HG02973 (cell line): ENCODE results near the gene FOXO3.

ENCODE experiments used
- ATAC-seq: cut with Tn5 transposase; IDR thresholded peaks from one replicate; pipeline ENCODE4 v1.9.1; 2021; ENCODE audit warnings: moderate library complexity; ENCODE audit not compliant: unreplicated experiment

FOXO3 gene

GRCh38 chr6:108574457-108575141 lies 13.9 kb downstream of the FOXO3 start:
- ATAC-seq: no peak

DNA sequence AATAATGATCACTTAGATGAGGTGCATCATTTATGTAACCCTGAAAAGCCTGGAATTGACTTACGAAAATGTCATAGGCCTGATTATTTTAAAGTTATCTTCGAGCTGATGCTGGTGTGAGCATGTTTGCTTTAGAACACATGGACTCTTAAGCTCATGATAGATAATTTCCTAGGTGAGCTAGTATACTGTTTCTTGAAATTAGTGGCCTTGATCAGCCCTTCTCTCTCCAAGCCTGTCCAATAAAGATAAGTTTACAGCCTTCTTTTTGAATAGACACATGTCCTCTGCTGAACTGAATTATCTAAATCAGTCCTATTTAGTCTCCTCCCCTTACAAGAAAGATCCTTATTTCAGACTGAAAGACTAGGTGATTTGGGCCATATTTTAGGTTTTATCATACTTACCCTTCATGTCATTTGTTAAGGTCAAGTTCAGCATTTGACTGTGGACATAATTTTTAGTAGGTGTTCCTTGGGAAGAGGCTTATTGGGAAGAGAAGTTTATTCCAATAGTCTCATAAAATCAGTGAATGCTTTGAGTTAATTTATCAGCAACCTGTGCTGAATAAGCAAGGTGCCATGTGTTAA lies 15.3 kb downstream of the FOXO3 start:
- no peak for ATAC-seq

GRCh38 chr6:108576709-108577108 lies 16.0 kb downstream of the FOXO3 start:
- no peak for ATAC-seq

DNA sequence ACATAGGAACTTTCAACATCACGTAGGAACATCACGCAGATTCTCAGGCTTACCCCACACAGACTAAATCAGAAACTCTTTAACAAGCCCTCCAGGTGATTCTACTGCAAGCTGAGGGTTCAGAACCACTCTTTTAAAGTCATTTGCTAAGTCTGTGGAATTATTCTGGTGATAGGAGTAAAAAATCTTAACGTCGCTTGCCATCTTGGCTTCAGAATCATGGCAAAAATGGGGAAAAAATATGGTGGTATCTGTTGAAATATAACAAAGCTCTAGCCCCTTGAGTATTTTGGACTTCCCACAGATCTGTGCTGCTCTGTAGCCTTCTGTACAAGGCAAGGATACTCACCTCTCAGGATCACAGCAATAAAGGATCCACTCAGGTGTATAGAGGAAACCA lies 17.4 kb downstream of the FOXO3 start:
- ATAC-seq: no peak

GRCh38 chr6:108578595-108579327 lies 18.0 kb downstream of the FOXO3 start:
- ATAC-seq: no peak

GRCh38 chr6:108579328-108579721 lies 18.6 kb downstream of the FOXO3 start:
- no peak for ATAC-seq

GRCh38 chr6:108580646-108581045 lies 19.9 kb downstream of the FOXO3 start:
- no peak for ATAC-seq

DNA sequence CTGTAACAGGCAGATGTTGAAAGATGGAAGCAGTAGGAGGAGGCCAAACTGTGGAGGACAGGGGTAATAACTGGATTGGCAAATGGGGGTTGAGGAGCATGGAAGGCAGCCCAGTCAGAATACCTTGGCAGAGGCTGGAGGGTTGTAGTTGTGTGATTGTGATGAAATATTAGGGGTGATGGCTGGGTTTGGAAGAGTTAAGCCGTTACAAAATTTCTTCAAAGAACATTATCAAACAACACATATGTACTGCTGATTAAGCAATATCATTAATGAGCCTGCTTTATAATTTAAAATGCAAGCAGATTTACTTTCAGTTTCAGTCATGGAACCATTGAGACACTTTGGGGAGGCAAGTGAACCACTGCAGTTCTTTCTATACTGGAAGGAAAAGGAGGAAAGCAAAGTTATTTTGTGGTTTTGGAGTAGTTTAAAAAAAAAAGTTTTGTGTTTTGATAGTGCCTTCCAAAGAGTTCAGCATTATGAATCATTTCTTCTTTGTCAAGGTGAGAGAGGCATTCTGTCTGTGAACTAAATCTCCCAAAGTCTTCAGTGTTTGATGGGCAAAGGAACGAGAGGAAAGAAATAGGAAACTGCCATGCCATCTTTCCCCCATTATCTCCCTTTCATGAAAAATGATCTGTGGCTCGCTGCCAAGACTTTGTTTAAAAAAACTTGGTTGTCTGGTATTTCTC lies 20.7 kb downstream of the FOXO3 start:
- no peak for ATAC-seq

GRCh38 chr6:108581932-108582475 lies 21.3 kb downstream of the FOXO3 start:
- no peak for ATAC-seq

- no peak for ATAC-seq
These were observed 21.9 kb downstream of the FOXO3 start for GRCh38 chr6:108582618-108583017.

DNA sequence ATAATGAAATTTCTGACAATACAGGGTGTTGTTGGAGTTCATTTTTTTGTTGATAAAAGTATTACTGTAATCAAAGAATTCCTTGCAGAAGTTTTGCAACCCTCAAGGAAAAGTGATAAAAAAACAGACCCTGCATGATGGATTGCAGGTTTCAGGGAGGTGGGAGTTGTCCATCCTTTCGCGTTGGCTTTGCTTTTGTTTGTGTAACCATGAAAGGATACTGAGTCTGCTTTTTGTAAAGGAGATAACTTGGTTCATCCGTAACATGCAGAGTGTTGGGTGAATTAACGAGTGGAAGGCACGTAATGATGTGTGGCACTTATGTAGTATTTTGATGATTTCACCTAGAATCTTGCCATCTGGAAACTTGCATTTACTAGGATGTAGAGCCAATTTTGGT lies 23.6 kb downstream of the FOXO3 start:
- ATAC-seq: no peak

- ATAC-seq: no peak
These were observed 24.6 kb downstream of the FOXO3 start for GRCh38 chr6:108585359-108585758.

- no peak for ATAC-seq
These were observed 25.3 kb downstream of the FOXO3 start for GRCh38 chr6:108585921-108586536.

DNA sequence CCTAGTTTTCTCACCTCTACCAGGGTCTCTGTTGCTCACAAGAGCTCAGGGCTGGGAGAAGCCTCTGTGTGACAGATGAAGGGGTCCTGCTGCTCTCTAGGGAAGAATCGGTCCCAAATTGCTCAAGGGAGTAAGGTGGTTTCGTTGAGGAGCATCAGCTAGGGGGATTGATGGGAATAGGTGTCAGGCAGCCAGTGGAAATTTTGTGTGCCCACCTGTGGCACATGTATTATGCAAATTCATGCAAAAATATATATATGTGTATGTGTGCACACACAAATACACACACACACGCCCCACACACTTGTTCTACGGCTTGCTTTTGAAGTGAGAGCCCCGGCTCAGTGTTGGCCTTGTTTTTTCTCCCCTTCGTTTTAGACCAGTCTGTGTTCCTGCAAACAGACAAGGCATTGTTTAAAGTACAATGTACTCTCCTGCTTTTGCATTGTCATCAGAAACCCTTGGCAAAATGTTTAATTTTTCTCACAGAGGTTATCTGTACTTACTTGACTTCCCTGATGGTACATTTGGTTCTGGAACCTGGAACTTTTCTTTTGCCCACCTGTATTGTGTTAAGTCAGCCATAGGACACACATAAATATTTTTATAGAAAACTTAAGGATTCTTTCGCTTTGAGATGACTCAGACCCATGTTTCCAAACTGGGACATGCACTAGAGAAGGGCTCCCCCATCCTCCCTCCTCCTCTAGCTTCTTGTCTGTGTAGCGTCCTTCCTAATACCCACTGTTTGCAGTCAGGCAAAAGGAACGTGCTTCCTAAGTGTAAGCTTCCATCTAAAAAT lies 26.7 kb downstream of the FOXO3 start:
- ATAC-seq: no peak

GRCh38 chr6:108588586-108588985 lies 27.9 kb downstream of the FOXO3 start:
- ATAC-seq: no peak

GRCh38 chr6:108589244-108589791 lies 28.6 kb downstream of the FOXO3 start:
- ATAC-seq: no peak

GRCh38 chr6:108591040-108591816 lies 30.5 kb downstream of the FOXO3 start:
- no peak for ATAC-seq

GRCh38 chr6:108592371-108593337 lies 31.9 kb downstream of the FOXO3 start:
- ATAC-seq: peak; percentile 80
